H1 (cell line): Measurements from ENCODE around the gene BRAP. TPM values are rescaled to one million over a fixed set of nuclear protein-coding genes. Genes with fewer than 3 reads are reported as not detected.

Experiments
- EZH2 ChIP-seq: fragments of 200-600 bp; sonication (generic); IDR thresholded peaks from 2 replicates; pipeline ENCODE4 v1.7.1; 2012; ENCODE audit warnings: low read depth, mild to moderate bottlenecking, moderate library complexity, low read length, inconsistent platforms; ENCODE audit not compliant: severe bottlenecking
- POU5F1 ChIP-seq: IDR thresholded peaks from 2 replicates; pipeline ENCODE4 v1.6.1; 2011; ENCODE audit warnings: low read depth, mild to moderate bottlenecking, low read length, moderate library complexity
- RXRA ChIP-seq: IDR thresholded peaks from 2 replicates; pipeline ENCODE4 v1.6.1; 2011; ENCODE audit warnings: low read depth, mild to moderate bottlenecking, low read length, moderate library complexity; ENCODE audit not compliant: insufficient read depth
- YY1 ChIP-seq: IDR thresholded peaks from 2 replicates; pipeline ENCODE4 v1.6.1; 2011; ENCODE audit warnings: low read depth, mild to moderate bottlenecking, low read length
- polyA plus RNA-seq, 7 experiments: library from polyadenylated mRNA; depleted of rRNA in 3 of 7; stranded (reverse) in 5 of 7; unstranded in 2 of 7; fragments of >200 nt in 5 of 7; fragments of 200-250 nt in 2 of 7; gene quantifications; 1 replicate in 5 of 7; 2 replicates in 1 of 7; 4 replicates in 1 of 7; pipeline versions ENCODE4 v1.2.1 to v1.2.3, GENCODE V29; 2011 to 2013; ENCODE audit warnings: missing spikeins in 2 of 7, mixed read lengths in 2 of 7
- total RNA-seq: library from RNA; stranded (reverse); fragmentation: NEBNext Ultra II Directional; extraction: Animal tissue kit (Norgen Biotek cat#: 25700); gene quantifications from 2 replicates; pipeline ENCODE4 v1.2.1, GENCODE V29; 2021
- TF ChIP-seq, protein P1 (sequence below): fragments of 300-600 bp; sonication (generic); IDR thresholded peaks from 2 replicates; pipeline ENCODE4 v1.7.1; 2012; ENCODE audit warnings: low read length, moderate library complexity, mild to moderate bottlenecking, inconsistent platforms; ENCODE audit not compliant: insufficient replicate concordance
- TF ChIP-seq, protein P2 (sequence below): IDR thresholded peaks from 2 replicates; pipeline ENCODE4 v1.6.1; 2012; ENCODE audit warnings: low read length, inconsistent platforms
- TF ChIP-seq, protein P3 (sequence below): IDR thresholded peaks from 2 replicates; pipeline ENCODE4 v1.6.1; 2012; ENCODE audit warnings: inconsistent platforms

The BRAP gene
- total and polyA plus RNA-seq, 2 of the 8 experiments (the other 6 are each of a cell fraction or from before 2014, with no cell fraction given) = 12.8 to 22.2 TPM

DNA sequence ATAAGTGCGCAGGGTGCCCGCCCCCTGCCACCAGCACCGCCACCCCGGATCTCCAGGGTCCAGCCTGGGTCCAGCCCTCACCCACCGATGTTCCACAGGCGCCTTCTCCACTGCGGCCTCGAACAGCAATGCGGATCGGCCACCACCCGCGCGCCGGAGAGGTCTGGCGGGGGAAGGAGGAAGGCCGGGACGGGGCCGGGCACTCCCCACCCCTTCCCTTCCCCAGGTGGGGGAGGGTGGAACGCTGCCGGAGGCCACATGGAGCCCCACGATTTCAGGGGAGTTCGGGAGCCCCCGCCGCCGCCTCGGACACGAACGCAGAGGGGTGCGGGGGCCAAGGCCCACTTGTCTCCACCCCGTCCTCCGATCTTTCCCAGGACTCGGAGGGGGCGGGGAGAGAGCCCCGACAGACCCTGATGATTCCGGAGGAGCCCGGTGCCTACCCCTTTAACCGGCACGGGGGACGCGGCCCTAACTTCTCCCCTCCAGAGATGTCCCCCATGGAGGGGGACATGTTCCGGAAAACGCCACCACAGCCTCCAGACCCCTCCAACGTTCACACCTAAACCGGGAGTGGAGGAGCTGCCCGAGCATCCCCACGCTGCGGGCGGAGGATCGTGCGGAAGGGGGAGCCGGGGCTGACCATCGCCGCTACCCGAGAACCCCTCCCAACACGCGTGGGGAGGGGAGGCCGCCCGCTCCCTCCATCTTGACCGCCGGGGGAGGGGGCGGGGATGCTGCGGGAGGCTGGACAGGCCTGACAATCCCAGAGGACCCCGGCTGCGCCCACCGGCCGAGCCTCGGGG, 87.7 kb downstream of the BRAP start (continued):
- TF ChIP-seq, protein P1, sequence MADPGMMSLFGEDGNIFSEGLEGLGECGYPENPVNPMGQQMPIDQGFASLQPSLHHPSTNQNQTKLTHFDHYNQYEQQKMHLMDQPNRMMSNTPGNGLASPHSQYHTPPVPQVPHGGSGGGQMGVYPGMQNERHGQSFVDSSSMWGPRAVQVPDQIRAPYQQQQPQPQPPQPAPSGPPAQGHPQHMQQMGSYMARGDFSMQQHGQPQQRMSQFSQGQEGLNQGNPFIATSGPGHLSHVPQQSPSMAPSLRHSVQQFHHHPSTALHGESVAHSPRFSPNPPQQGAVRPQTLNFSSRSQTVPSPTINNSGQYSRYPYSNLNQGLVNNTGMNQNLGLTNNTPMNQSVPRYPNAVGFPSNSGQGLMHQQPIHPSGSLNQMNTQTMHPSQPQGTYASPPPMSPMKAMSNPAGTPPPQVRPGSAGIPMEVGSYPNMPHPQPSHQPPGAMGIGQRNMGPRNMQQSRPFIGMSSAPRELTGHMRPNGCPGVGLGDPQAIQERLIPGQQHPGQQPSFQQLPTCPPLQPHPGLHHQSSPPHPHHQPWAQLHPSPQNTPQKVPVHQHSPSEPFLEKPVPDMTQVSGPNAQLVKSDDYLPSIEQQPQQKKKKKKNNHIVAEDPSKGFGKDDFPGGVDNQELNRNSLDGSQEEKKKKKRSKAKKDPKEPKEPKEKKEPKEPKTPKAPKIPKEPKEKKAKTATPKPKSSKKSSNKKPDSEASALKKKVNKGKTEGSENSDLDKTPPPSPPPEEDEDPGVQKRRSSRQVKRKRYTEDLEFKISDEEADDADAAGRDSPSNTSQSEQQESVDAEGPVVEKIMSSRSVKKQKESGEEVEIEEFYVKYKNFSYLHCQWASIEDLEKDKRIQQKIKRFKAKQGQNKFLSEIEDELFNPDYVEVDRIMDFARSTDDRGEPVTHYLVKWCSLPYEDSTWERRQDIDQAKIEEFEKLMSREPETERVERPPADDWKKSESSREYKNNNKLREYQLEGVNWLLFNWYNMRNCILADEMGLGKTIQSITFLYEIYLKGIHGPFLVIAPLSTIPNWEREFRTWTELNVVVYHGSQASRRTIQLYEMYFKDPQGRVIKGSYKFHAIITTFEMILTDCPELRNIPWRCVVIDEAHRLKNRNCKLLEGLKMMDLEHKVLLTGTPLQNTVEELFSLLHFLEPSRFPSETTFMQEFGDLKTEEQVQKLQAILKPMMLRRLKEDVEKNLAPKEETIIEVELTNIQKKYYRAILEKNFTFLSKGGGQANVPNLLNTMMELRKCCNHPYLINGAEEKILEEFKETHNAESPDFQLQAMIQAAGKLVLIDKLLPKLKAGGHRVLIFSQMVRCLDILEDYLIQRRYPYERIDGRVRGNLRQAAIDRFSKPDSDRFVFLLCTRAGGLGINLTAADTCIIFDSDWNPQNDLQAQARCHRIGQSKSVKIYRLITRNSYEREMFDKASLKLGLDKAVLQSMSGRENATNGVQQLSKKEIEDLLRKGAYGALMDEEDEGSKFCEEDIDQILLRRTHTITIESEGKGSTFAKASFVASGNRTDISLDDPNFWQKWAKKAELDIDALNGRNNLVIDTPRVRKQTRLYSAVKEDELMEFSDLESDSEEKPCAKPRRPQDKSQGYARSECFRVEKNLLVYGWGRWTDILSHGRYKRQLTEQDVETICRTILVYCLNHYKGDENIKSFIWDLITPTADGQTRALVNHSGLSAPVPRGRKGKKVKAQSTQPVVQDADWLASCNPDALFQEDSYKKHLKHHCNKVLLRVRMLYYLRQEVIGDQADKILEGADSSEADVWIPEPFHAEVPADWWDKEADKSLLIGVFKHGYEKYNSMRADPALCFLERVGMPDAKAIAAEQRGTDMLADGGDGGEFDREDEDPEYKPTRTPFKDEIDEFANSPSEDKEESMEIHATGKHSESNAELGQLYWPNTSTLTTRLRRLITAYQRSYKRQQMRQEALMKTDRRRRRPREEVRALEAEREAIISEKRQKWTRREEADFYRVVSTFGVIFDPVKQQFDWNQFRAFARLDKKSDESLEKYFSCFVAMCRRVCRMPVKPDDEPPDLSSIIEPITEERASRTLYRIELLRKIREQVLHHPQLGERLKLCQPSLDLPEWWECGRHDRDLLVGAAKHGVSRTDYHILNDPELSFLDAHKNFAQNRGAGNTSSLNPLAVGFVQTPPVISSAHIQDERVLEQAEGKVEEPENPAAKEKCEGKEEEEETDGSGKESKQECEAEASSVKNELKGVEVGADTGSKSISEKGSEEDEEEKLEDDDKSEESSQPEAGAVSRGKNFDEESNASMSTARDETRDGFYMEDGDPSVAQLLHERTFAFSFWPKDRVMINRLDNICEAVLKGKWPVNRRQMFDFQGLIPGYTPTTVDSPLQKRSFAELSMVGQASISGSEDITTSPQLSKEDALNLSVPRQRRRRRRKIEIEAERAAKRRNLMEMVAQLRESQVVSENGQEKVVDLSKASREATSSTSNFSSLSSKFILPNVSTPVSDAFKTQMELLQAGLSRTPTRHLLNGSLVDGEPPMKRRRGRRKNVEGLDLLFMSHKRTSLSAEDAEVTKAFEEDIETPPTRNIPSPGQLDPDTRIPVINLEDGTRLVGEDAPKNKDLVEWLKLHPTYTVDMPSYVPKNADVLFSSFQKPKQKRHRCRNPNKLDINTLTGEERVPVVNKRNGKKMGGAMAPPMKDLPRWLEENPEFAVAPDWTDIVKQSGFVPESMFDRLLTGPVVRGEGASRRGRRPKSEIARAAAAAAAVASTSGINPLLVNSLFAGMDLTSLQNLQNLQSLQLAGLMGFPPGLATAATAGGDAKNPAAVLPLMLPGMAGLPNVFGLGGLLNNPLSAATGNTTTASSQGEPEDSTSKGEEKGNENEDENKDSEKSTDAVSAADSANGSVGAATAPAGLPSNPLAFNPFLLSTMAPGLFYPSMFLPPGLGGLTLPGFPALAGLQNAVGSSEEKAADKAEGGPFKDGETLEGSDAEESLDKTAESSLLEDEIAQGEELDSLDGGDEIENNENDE = no peak
- no peak for TF ChIP-seq EZH2
- TF ChIP-seq YY1 = no peak
- TF ChIP-seq, protein P2, sequence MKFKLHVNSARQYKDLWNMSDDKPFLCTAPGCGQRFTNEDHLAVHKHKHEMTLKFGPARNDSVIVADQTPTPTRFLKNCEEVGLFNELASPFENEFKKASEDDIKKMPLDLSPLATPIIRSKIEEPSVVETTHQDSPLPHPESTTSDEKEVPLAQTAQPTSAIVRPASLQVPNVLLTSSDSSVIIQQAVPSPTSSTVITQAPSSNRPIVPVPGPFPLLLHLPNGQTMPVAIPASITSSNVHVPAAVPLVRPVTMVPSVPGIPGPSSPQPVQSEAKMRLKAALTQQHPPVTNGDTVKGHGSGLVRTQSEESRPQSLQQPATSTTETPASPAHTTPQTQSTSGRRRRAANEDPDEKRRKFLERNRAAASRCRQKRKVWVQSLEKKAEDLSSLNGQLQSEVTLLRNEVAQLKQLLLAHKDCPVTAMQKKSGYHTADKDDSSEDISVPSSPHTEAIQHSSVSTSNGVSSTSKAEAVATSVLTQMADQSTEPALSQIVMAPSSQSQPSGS = no peak
- TF ChIP-seq POU5F1 = no peak
- TF ChIP-seq RXRA = no peak
- TF ChIP-seq, protein P3, sequence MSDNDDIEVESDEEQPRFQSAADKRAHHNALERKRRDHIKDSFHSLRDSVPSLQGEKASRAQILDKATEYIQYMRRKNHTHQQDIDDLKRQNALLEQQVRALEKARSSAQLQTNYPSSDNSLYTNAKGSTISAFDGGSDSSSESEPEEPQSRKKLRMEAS = peak; percentile 7; the same call in 1 of the 2 replicates
